IMR-90 (cell line): ENCODE data around the gene TACC2. TPM values are rescaled to one million over a fixed set of nuclear protein-coding genes. Genes with fewer than 3 reads are reported as not detected.

Experiments
- ATAC-seq: fragments of 200-7000 bp; cut with Tn5 transposase; 2 replicates; pipeline ENCODE4 v1.9.1; 2020; ENCODE audit warnings: low read depth, mild to moderate bottlenecking, moderate library complexity
- BruUV-seq: library from RNA; stranded (reverse); fragments of 400-500 nt; replicated peaks from 2 replicates; lab custom pipeline; 2021; lab: Mats Ljungman, UMichigan
- CTCF ChIA-PET: fragments of 300-600 bp; formaldehyde crosslinking; extraction: SDS; loops from one replicate; lab custom pipeline; 2021; ENCODE audit warnings: antibody characterized with exemption; lab: Yijun Ruan, JAX
- POLR2A ChIA-PET: fragments of 300-600 bp; sonication (Branson Sonifier 250); formaldehyde crosslinking; loops from one replicate; lab custom pipeline; 2022; ENCODE audit warnings: antibody characterized with exemption; ENCODE audit not compliant: unreplicated experiment; lab: Charles Lee
- DNase-seq: peaks from one replicate; pipeline ENCODE4 v3.0.0; 2013
- H2AFZ ChIP-seq: replicated peaks from 2 replicates; pipeline ENCODE3; 2013; ENCODE audit warnings: low read length, mild to moderate bottlenecking; ENCODE audit not compliant: poor library complexity
- H2AK5ac ChIP-seq: 2 replicates; pipeline ENCODE4 v1.6.1; 2013; ENCODE audit warnings: low read depth, low read length, inconsistent platforms
- H2AK9ac ChIP-seq: replicated peaks from 2 replicates; pipeline ENCODE3; 2013; ENCODE audit warnings: mild to moderate bottlenecking, low read depth, low read length, moderate library complexity; ENCODE audit not compliant: poor library complexity
- H2BK120ac ChIP-seq: 2 replicates; pipeline ENCODE4 v1.6.1; 2013; ENCODE audit warnings: low read depth, low read length, inconsistent platforms
- H2BK15ac ChIP-seq: 3 replicates; pipeline ENCODE4 v1.6.1; 2013; ENCODE audit warnings: low read depth, low read length, inconsistent platforms
- H2BK20ac ChIP-seq: 2 replicates; pipeline ENCODE4 v1.6.1; 2013; ENCODE audit warnings: low read depth, mild to moderate bottlenecking, inconsistent platforms, low read length, moderate library complexity
- H2BK5ac ChIP-seq: 2 replicates; pipeline ENCODE4 v1.6.1; 2013; ENCODE audit warnings: mild to moderate bottlenecking, low read depth, low read length, inconsistent platforms; ENCODE audit not compliant: poor library complexity, severe bottlenecking
- H3K14ac ChIP-seq: replicated peaks from 2 replicates; pipeline ENCODE4 v1.6.1; 2013; ENCODE audit warnings: low read depth, low read length, inconsistent platforms
- H3K18ac ChIP-seq: 2 replicates; pipeline ENCODE4 v1.6.1; 2013; ENCODE audit warnings: low read depth, low read length, control low read depth
- H3K23ac ChIP-seq: 2 replicates; pipeline ENCODE4 v1.6.1; 2013; ENCODE audit warnings: low read depth, low read length, inconsistent platforms
- H3K27ac ChIP-seq: 2 replicates; pipeline ENCODE4 v1.5.1; 2013; ENCODE audit warnings: mild to moderate bottlenecking, control low read depth, low read length; ENCODE audit not compliant: insufficient read depth
- H3K27me3 ChIP-seq: 2 replicates; pipeline ENCODE4 v1.6.1; 2013; ENCODE audit warnings: low read length; ENCODE audit not compliant: control insufficient read depth, insufficient read depth
- H3K36me3 ChIP-seq: 2 replicates; pipeline ENCODE4 v1.6.1; 2013; ENCODE audit warnings: low read length, mixed read lengths; ENCODE audit not compliant: control insufficient read depth, insufficient read depth
- H3K4ac ChIP-seq: 2 replicates; pipeline ENCODE4 v1.6.1; 2013; ENCODE audit warnings: low read depth, low read length, inconsistent platforms
- H3K4me1 ChIP-seq: 2 replicates; pipeline ENCODE4 v1.6.1; 2013; ENCODE audit warnings: low read length, mixed read lengths; ENCODE audit not compliant: control insufficient read depth, insufficient read depth
- H3K4me2 ChIP-seq: 2 replicates; pipeline ENCODE4 v1.6.1; 2013; ENCODE audit warnings: low read depth, mild to moderate bottlenecking, control low read depth, low read length, moderate library complexity
- H3K4me3 ChIP-seq: 2 replicates; pipeline ENCODE4 v1.5.1; 2013; ENCODE audit warnings: low read depth, mild to moderate bottlenecking, control low read depth, low read length, moderate library complexity; ENCODE audit not compliant: insufficient read depth
- H3K56ac ChIP-seq: 2 replicates; pipeline ENCODE4 v1.6.1; 2013; ENCODE audit warnings: low read length, inconsistent platforms; ENCODE audit not compliant: insufficient read depth; ENCODE audit errors: extremely low read depth
- H3K79me1 ChIP-seq, 2 experiments: 2 replicates each; pipeline ENCODE4 v1.6.1; 2013; ENCODE audit warnings: low read length in 2 of 2, inconsistent platforms in 1 of 2, low read depth in 1 of 2
- H3K9ac ChIP-seq: 2 replicates; pipeline ENCODE4 v1.6.1; 2013; ENCODE audit warnings: low read depth, low read length, control low read depth
- H3K9me1 ChIP-seq: 2 replicates; pipeline ENCODE4 v1.6.1; 2013; ENCODE audit warnings: low read length, inconsistent platforms; ENCODE audit not compliant: insufficient read depth
- H3K9me3 ChIP-seq: 2 replicates; pipeline ENCODE4 v1.6.1; 2013; ENCODE audit warnings: low read length; ENCODE audit not compliant: control insufficient read depth, insufficient read depth
- H4K20me1 ChIP-seq: 2 replicates; pipeline ENCODE4 v1.6.1; 2013; ENCODE audit warnings: low read length, inconsistent platforms; ENCODE audit not compliant: insufficient read depth
- H4K5ac ChIP-seq: 2 replicates; pipeline ENCODE4 v1.6.1; 2013; ENCODE audit warnings: mild to moderate bottlenecking, low read depth, low read length, control low read depth
- H4K8ac ChIP-seq, 2 experiments: 2 replicates each; pipeline ENCODE4 v1.6.1; 2013; ENCODE audit warnings: low read depth in 2 of 2, low read length in 2 of 2, control low read depth in 1 of 2, inconsistent platforms in 1 of 2
- H4K91ac ChIP-seq: 2 replicates; pipeline ENCODE4 v1.6.1; 2013; ENCODE audit warnings: low read depth, low read length, inconsistent platforms; ENCODE audit not compliant: insufficient read depth
- CHD1 ChIP-seq: IDR thresholded peaks from 2 replicates; pipeline ENCODE4 v1.6.1; 2012; ENCODE audit warnings: low read depth, low read length, improper control_type of control experiment
- CTCF ChIP-seq: conservative IDR thresholded peaks from 2 replicates; pipeline ENCODE4 v1.5.1; 2012; ENCODE audit warnings: mild to moderate bottlenecking, low read depth, low read length, improper control_type of control experiment
- FOS ChIP-seq: fragments of 150-350 bp; IDR thresholded peaks from 2 replicates; pipeline ENCODE4 v1.6.1; 2016; ENCODE audit warnings: low read depth, low read length
- MAZ ChIP-seq: IDR thresholded peaks from 2 replicates; pipeline ENCODE4 v1.6.1; 2012; ENCODE audit warnings: low read depth, mild to moderate bottlenecking, low read length, improper control_type of control experiment, moderate library complexity, borderline replicate concordance
- RAD21 ChIP-seq: IDR thresholded peaks from 2 replicates; pipeline ENCODE4 v1.6.1; 2012; ENCODE audit warnings: low read length, improper control_type of control experiment
- SMC3 ChIP-seq: fragments of 150-350 bp; IDR thresholded peaks from 2 replicates; pipeline ENCODE4 v1.6.1; 2016; ENCODE audit warnings: low read depth, mild to moderate bottlenecking, antibody characterized with exemption, low read length, moderate library complexity
- USF2 ChIP-seq: fragments of 150-350 bp; IDR thresholded peaks from 2 replicates; pipeline ENCODE4 v1.6.1; 2017; ENCODE audit warnings: mild to moderate bottlenecking, antibody characterized with exemption, low read length, low read depth
- whole genome bisulfite sequencing, 2 experiments: methylation state at CpG; one replicate each; pipeline versions ENCODE4 v1.1.5 to v1.1.7; 2013; ENCODE audit warnings: missing lambda C conversion rate in 2 of 2; ENCODE audit not compliant: insufficient read length in 1 of 2; ENCODE audit errors: extremely low coverage in 2 of 2; 5-methylcytosine and 5-hydroxymethylcytosine counted together
- dilution Hi-C: fragments of 300-500 bp; cut with HindIII; formaldehyde crosslinking; loops from one replicate; pipeline ENCODE4 v1.14.3; 2018; ENCODE audit warnings: low sequenced_read_pairs; ENCODE audit not compliant: unreplicated experiment
- in situ Hi-C: fragments of 300-500 bp; cut with MboI; formaldehyde crosslinking; loops from 3 replicates; pipeline ENCODE4 v1.14.3; 2019; ENCODE audit warnings: low sequenced_read_pairs, inconsistent platforms, mixed read lengths
- intact Hi-C: fragments of 100-400 bp; cut with micrococcal nuclease; formaldehyde crosslinking; loops from 2 replicates; pipeline ENCODE4 v1.10.0; 2022
- polyA plus RNA-seq, 3 experiments: library from polyadenylated mRNA; depleted of rRNA; stranded (reverse); fragments of >200 nt; gene quantifications; 2 replicates each; pipeline ENCODE4 v1.2.3, GENCODE V29; 2012; ENCODE audit warnings: low replicate concordance in 1 of 3
- total RNA-seq: library from RNA; depleted of rRNA; stranded (reverse); fragments of >200 nt; gene quantifications from 2 replicates; pipeline ENCODE4 v1.2.3, GENCODE V29; 2012

The TACC2 gene
- total and polyA plus RNA-seq, 2 of the 4 experiments (the other 2 are of a cell fraction) = 2.9 to 15.4 TPM

GRCh38 chr10:122234416-122234815 lies 245.5 kb downstream of the TACC2 start:
- Histone ChIP-seq H2AFZ (no peak overlapping the region), H3K4me2 (no peak overlapping the region), H3K23ac (no peak overlapping the region), H2AK5ac (no peak overlapping the region), H3K56ac (no peak overlapping the region), H3K79me1 (peaks cover 0 to 9% of the 10 kb centered on the region in 2 experiments; a peak in 1 of 4 replicates), H4K91ac (no peak overlapping the region), H3K9me1 (peaks cover 3% of the 10 kb centered on the region; the same call in 1 of the 2 replicates), H2BK20ac (no peak overlapping the region), H2BK15ac (no peak overlapping the region), H3K4me1 (peaks cover 8% of the 10 kb centered on the region; the same call in 1 of the 2 replicates), H3K27ac (no peak overlapping the region), H3K18ac (no peak overlapping the region), H3K4ac (no peak overlapping the region), H3K27me3 (no peaks in the 10 kb centered on the region), H2BK5ac (no peak overlapping the region), H4K8ac (no peak overlapping the region), H4K5ac (no peak overlapping the region), H4K20me1 (no peaks in the 10 kb centered on the region), H3K9me3 (no peaks in the 10 kb centered on the region), H3K4me3 (no peak overlapping the region), H3K36me3 (peaks cover 6% of the 10 kb centered on the region; the same call in 1 of the 2 replicates), H3K9ac (no peak overlapping the region), H2AK9ac (no peak overlapping the region), H3K14ac (no peak overlapping the region), H2BK120ac (no peak overlapping the region)
- no TSS peak for BruUV-seq
- DNase-seq = peak; percentile 39
- WGBS, 2 experiments = no CpG with 5 or more reads among the region's 2 CpGs
- dilution Hi-C loops = no loop called here
- ATAC-seq = no peak
- TF ChIP-seq RAD21 (no peak), CTCF (no peak), USF2 (no peak), CHD1 (no peak), SMC3 (no peak), FOS (no peak), MAZ (no peak)
- ChIA-PET POLR2A (no interaction called here), CTCF (interaction anchor here (0.6 kb wide), 1 partner anchor 183 kb away, joined by 4 read pairs; no protein-coding TSS in a partner anchor)
- intact Hi-C loops = no loop called here
- in situ Hi-C loops = no loop called here
